BLaER1 treated with 17β-estradiol and CSF1 and Interleukin-3, amounts not matched to agents 10 nM and 100 nM (cell line): ENCODE data around the gene GREB1.

Experiments
- H3K27ac ChIP-seq, 11 experiments: shearing (Covaris generic); formaldehyde crosslinking; 2 replicates each; pipeline ENCODE4 v1.8.1; 2022
- H3K27me3 ChIP-seq, 11 experiments: shearing (Covaris generic); formaldehyde crosslinking; 2 replicates each; pipeline ENCODE4 v1.8.1; 2022
- H3K36me3 ChIP-seq, 11 experiments: shearing (Covaris generic); formaldehyde crosslinking; 2 replicates each; pipeline ENCODE4 v1.8.1; 2022
- H3K4me1 ChIP-seq, 10 experiments: shearing (Covaris generic); formaldehyde crosslinking; 2 replicates each; pipeline ENCODE4 v1.8.1; 2022
- H3K4me2 ChIP-seq, 11 experiments: shearing (Covaris generic); formaldehyde crosslinking; 2 replicates each; pipeline ENCODE4 v1.8.1; 2022
- H3K4me3 ChIP-seq, 10 experiments: shearing (Covaris generic); formaldehyde crosslinking; 2 replicates each; pipeline ENCODE4 v1.8.1; 2022
- H3K9ac ChIP-seq, 11 experiments: shearing (Covaris generic); formaldehyde crosslinking; 2 replicates each; pipeline ENCODE4 v1.8.1; 2022
- H3K9me3 ChIP-seq, 11 experiments: shearing (Covaris generic); formaldehyde crosslinking; replicated peaks in 1 of 11; 2 replicates each; pipeline ENCODE4 v1.8.1; 2022
- H4K20me1 ChIP-seq, 11 experiments: shearing (Covaris generic); formaldehyde crosslinking; 2 replicates each; pipeline ENCODE4 v1.8.1; 2022
- Cebpa-rat ChIP-seq, 11 experiments: shearing (Covaris generic); IDR thresholded peaks; 2 replicates each; pipeline ENCODE4 v1.8.1; 2022

The GREB1 gene

DNA sequence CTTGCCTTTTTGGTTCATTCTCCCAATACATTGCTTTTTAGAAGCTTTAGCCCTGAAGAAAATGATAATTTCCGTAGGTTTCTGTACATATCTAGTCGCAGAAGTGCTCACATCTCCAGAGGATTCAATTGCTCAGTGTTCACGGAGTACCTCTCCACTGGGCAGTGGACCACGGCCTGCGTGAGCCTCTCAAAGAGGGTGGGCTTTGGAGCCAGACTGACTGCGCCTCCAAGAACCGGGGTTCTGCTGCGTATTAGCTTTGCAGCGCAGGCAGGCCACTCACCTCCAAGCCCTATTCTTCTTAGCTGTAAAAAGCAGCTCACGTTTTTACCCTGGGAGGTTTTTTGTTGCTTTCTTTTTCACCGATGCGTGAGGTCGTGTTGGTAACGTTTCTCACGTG, 100.7 kb downstream of the GREB1 start:
- no peaks in the 10 kb centered on the region for H3K4me1 ChIP-seq
- no peaks in the 10 kb centered on the region for H3K9me3 ChIP-seq
- no peak overlapping the region for H3K9ac ChIP-seq
- H3K27ac ChIP-seq: no peak overlapping the region
- no peak overlapping the region for H3K4me2 ChIP-seq
- H3K36me3 ChIP-seq: peaks cover 0 to 5% (median 0%) of the 10 kb centered on the region in 11 experiments; a peak in 1 of 22 replicates
- H3K27me3 ChIP-seq: no peaks in the 10 kb centered on the region
- no peak for TF ChIP-seq Cebpa-rat (IDR thresholded peaks at IDR 0.05)
- peaks cover 0 to 3% (median 0%) of the 10 kb centered on the region in 11 experiments; a peak in 1 of 22 replicates for H4K20me1 ChIP-seq
- H3K4me3 ChIP-seq: no peak overlapping the region

DNA sequence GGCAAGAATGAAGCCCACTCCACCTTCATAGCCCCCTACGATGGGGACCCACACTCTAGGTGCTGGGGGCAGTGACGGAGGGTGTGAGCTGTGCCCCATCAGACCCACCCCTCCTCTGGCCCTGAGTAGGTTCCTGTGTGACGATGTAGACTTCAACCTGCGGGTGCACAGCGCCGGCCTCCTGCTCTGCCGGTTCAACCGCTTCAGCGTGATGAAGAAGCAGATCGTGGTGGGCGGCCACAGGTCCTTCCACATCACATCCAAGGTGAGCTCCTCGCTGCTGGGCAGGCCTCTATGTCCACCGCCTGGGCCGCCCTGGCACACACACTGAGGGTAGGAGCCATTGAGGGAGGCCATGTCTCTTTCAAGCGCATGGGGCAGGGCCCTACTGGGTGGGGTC, 101.3 kb downstream of the GREB1 start:
- no peak for TF ChIP-seq Cebpa-rat (IDR thresholded peaks at IDR 0.05)
- Histone ChIP-seq H3K4me3 (no peak overlapping the region), H3K9me3 (no peaks in the 10 kb centered on the region), H3K4me1 (no peaks in the 10 kb centered on the region), H3K4me2 (no peak overlapping the region), H3K27ac (no peak overlapping the region), H3K27me3 (no peaks in the 10 kb centered on the region), H3K36me3 (peaks cover 0 to 5% (median 0%) of the 10 kb centered on the region in 11 experiments; a peak in 1 of 22 replicates), H3K9ac (no peak overlapping the region), H4K20me1 (no peaks in the 10 kb centered on the region; a peak in 1 of 22 replicates)

DNA sequence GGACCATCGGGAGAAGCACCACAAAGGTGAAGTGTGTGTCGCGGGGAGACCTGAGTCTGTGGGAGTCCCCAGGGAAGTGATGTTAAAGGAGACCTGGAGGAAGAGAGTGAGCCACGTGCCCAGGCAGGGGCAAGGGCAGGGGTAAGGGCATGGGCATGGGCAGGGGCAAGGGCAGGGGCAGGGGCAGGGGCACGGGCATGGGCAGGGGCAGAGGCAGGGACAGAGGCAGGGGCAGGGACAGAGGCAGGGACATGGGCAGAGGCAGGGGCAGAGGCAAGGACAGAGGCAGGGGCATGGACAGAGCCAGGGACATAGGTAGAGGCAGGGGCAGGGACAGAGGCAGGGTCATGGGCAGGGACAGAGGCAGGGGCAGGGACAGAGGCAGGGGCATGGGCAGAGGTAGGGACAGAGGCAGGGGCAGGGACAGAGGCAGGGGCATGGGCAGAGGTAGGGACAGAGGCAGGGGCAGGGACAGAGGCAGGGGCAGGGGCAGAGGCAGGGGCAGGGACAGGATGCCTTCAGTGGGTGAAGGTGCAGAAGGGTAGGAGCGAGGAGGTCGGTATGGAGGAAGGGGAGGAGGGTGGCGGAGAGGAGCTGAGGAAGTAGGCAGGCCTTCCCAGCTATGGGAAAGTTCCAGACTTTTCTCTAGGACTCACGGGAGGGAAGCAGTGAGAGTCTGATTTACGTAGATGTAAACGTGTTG, 102.9 kb downstream of the GREB1 start:
- Histone ChIP-seq H3K27ac (no peak overlapping the region), H3K4me3 (no peak overlapping the region), H3K27me3 (no peaks in the 10 kb centered on the region), H3K9me3 (no peaks in the 10 kb centered on the region), H3K4me2 (no peak overlapping the region), H4K20me1 (no peaks in the 10 kb centered on the region; a peak in 1 of 22 replicates), H3K9ac (no peak overlapping the region), H3K4me1 (no peaks in the 10 kb centered on the region), H3K36me3 (peaks cover 0 to 5% (median 0%) of the 10 kb centered on the region in 11 experiments; a peak in 1 of 22 replicates)
- no peak for TF ChIP-seq Cebpa-rat (IDR thresholded peaks at IDR 0.05)

DNA sequence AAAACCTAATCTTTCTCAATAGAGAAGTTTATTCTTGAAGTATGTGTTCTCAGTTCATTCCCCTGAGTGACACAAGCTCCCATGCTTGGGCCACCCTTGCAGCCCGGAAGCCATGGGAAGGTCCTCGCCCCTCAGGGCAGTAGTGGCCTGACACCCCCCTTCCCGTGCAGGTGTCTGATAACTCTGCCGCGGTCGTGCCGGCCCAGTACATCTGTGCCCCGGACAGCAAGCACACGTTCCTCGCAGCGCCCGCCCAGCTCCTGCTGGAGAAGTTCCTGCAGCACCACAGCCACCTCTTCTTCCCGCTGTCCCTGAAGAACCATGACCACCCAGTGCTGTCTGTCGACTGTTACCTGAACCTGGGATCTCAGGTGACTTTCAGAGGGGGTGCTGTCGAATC, 103.7 kb downstream of the GREB1 start:
- H3K4me2 ChIP-seq: no peak overlapping the region
- no peaks in the 10 kb centered on the region for H3K4me1 ChIP-seq
- H4K20me1 ChIP-seq: no peaks in the 10 kb centered on the region; a peak in 1 of 22 replicates
- H3K9me3 ChIP-seq: no peaks in the 10 kb centered on the region
- no peak overlapping the region for H3K4me3 ChIP-seq
- no peak for TF ChIP-seq Cebpa-rat (IDR thresholded peaks at IDR 0.05)
- no peak overlapping the region for H3K9ac ChIP-seq
- peaks cover 0 to 5% (median 0%) of the 10 kb centered on the region in 11 experiments; a peak in 1 of 22 replicates for H3K36me3 ChIP-seq
- no peaks in the 10 kb centered on the region for H3K27me3 ChIP-seq
- no peak overlapping the region for H3K27ac ChIP-seq

DNA sequence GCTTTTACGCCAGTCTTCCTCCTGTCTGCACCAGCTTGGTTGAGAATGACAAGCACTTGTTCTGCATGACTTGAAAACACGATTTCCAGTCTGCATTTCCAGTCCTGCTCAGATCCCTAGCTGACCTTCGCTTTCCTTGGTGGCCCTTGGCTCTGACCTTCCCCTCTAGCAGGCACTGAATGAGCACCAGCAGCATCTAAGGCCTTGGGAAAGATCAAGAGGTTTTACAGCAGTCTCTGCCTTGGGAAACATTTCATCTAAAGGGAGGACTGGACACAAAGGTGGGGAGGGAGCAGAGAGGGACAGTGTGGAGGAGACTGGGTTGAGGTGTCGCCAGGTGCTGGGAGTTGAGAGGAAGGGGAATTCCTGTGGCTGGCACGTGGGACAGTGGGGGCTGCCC, 105.7 kb downstream of the GREB1 start:
- no peaks in the 10 kb centered on the region; a peak in 1 of 22 replicates for H4K20me1 ChIP-seq
- no peak overlapping the region for H3K9ac ChIP-seq
- no peak overlapping the region for H3K4me3 ChIP-seq
- no peaks in the 10 kb centered on the region for H3K27me3 ChIP-seq
- TF ChIP-seq Cebpa-rat (IDR thresholded peaks at IDR 0.05): no peak
- no peak overlapping the region for H3K4me2 ChIP-seq
- H3K27ac ChIP-seq: no peak overlapping the region
- no peaks in the 10 kb centered on the region for H3K9me3 ChIP-seq
- no peaks in the 10 kb centered on the region; a peak in 1 of 22 replicates for H3K36me3 ChIP-seq
- H3K4me1 ChIP-seq: no peaks in the 10 kb centered on the region

DNA sequence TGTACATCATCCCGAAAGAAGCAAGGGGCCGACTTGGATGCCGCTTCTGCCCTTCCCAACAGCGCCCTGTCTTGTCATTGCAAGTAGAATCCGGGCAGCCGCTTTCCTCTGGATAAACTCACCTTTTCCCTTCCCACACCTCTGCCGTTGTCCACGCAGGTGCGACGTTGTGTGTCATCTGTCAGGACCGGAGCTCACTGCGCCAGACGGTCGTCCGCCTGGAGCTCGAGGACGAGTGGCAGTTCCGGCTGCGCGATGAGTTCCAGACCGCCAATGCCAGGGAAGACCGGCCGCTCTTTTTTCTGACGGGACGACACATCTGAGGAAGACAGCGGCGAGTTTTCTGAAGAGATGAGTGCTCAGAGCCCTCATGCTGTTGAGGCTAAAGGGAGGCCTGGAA, 106.3 kb downstream of the GREB1 start:
- Histone ChIP-seq H3K4me3 (no peak overlapping the region), H4K20me1 (no peaks in the 10 kb centered on the region), H3K4me2 (no peak overlapping the region), H3K9me3 (no peaks in the 10 kb centered on the region), H3K9ac (no peak overlapping the region), H3K27me3 (no peaks in the 10 kb centered on the region), H3K36me3 (no peaks in the 10 kb centered on the region; a peak in 1 of 22 replicates), H3K27ac (no peak overlapping the region), H3K4me1 (no peaks in the 10 kb centered on the region)
- TF ChIP-seq Cebpa-rat (IDR thresholded peaks at IDR 0.05): no peak

DNA sequence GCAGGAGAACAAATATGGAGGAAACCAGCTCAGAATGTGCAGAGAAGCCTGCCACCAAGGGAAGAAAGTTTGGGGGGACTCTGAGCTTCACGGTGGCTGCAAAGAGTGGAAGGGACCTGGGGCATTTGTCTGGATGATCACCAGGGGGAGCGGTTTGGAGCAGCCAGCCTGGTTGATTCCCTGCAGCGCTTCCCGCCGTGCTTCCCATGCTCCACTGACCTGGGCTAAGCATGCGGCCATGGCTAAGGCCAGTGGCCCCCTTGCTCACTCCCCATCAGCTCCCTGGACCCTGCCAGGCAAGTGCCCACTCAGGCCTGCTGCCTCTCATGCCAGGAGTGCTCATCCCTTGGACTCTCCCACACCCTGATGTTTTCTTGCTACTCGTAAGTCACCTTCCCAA, 109.1 kb downstream of the GREB1 start:
- no peak overlapping the region for H3K9ac ChIP-seq
- H3K9me3 ChIP-seq: peaks cover 12 to 17% (median 15%) of the 10 kb centered on the region in 11 experiments
- no peak for TF ChIP-seq Cebpa-rat (IDR thresholded peaks at IDR 0.05)
- no peak overlapping the region for H3K27ac ChIP-seq
- no peaks in the 10 kb centered on the region for H4K20me1 ChIP-seq
- no peaks in the 10 kb centered on the region; a peak in 1 of 22 replicates for H3K36me3 ChIP-seq
- H3K4me1 ChIP-seq: no peaks in the 10 kb centered on the region
- no peaks in the 10 kb centered on the region for H3K27me3 ChIP-seq
- H3K4me3 ChIP-seq: no peak overlapping the region
- H3K4me2 ChIP-seq: no peak overlapping the region

DNA sequence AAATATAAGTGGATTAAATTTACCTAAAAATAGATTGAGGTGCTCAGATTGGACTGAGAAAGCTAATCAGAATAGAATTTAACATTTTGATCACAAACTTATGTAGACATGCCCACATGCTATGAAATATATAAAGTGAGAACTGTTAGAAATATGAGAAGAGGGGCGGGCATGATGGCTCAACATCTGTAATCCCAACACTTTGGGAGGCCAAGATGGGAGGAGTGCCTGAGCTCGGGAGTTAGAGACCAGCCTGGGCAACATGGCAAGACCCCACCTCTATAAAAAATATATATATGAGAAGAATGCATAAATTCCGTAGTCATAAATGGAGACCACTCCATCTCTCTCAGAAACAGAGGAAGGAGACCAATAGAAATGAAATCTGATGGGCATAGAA, 110.4 kb downstream of the GREB1 start:
- Histone ChIP-seq H3K4me2 (no peak overlapping the region), H3K9ac (no peak overlapping the region), H3K4me1 (no peaks in the 10 kb centered on the region), H4K20me1 (no peaks in the 10 kb centered on the region), H3K9me3 (peaks cover 15 to 24% (median 19%) of the 10 kb centered on the region in 11 experiments), H3K27ac (no peak overlapping the region), H3K36me3 (no peaks in the 10 kb centered on the region; a peak in 1 of 22 replicates), H3K27me3 (no peaks in the 10 kb centered on the region), H3K4me3 (no peak overlapping the region)
- no peak for TF ChIP-seq Cebpa-rat (IDR thresholded peaks at IDR 0.05)

DNA sequence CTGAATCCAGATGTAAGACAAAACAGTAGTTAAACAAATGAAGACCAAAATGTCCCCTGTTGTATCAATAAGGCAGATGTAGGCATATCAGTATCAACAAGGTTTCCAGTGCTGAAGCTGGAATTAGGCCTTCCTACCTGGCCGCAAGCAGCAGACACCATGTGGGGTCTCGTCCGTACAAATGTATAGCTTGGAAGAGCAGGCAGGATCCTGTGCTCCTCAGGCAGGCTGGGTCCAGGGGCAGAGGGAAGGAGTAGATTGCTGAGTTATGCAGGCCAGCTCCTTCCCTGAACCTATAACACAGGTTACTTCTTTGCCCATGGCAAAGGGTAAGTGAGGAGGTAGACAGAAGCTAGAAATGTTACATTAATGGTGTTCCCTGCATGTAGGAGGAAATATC, 112.7 kb downstream of the GREB1 start:
- Histone ChIP-seq H3K4me1 (peaks cover 0 to 6% (median 0%) of the 10 kb centered on the region in 10 experiments; a peak in 3 of 20 replicates), H3K36me3 (no peaks in the 10 kb centered on the region), H3K9me3 (peaks cover 15 to 24% (median 19%) of the 10 kb centered on the region in 11 experiments), H3K9ac (no peak overlapping the region), H4K20me1 (no peaks in the 10 kb centered on the region), H3K27ac (no peak overlapping the region), H3K27me3 (no peaks in the 10 kb centered on the region), H3K4me2 (no peak overlapping the region), H3K4me3 (no peak overlapping the region)
- no peak for TF ChIP-seq Cebpa-rat (IDR thresholded peaks at IDR 0.05)
